Activated CD8-positive, alpha-beta memory T cell treated with anti-CD3 and anti-CD28 coated beads for 4 hours (primary cell): Measurements from ENCODE around the gene CCDC102A.

Experiments
- DNase-seq, 2 donors: peaks; one replicate each; pipeline ENCODE4 v3.0.0-alpha.2; 2020; ENCODE audit warnings: low read depth in 2 of 2

CCDC102A gene

GRCh38 chr16:57479205-57479975, 57.0 kb downstream of the CCDC102A start:
- no peak for DNase-seq

GRCh38 chr16:57478396-57479204, 57.8 kb downstream of the CCDC102A start:
- DNase-seq: no peak

- no peak for DNase-seq
Observed at GRCh38 chr16:57477531-57478202, 58.7 kb downstream of the CCDC102A start.

GRCh38 chr16:57476546-57477410, 59.6 kb downstream of the CCDC102A start:
- no peak for DNase-seq

GRCh38 chr16:57475711-57476339, 60.5 kb downstream of the CCDC102A start:
- DNase-seq: peak; percentile 31 to 36

GRCh38 chr16:57474671-57475661, 61.4 kb downstream of the CCDC102A start:
- no peak for DNase-seq

- DNase-seq: no peak
Observed at GRCh38 chr16:57473906-57474305, 62.5 kb downstream of the CCDC102A start.

- no peak for DNase-seq
Observed at GRCh38 chr16:57473176-57473840, 63.1 kb downstream of the CCDC102A start.

GRCh38 chr16:57472665-57473060, 63.7 kb downstream of the CCDC102A start:
- DNase-seq: no peak

- no peak for DNase-seq
Observed at GRCh38 chr16:57471852-57472664, 64.3 kb downstream of the CCDC102A start.

- no peak for DNase-seq
Observed at GRCh38 chr16:57471209-57471608, 65.2 kb downstream of the CCDC102A start.

- no peak for DNase-seq
Observed at GRCh38 chr16:57470711-57471110, 65.7 kb downstream of the CCDC102A start.

- no peak for DNase-seq
Observed at GRCh38 chr16:57469917-57470470, 66.4 kb downstream of the CCDC102A start.

- no peak for DNase-seq
Observed at GRCh38 chr16:57469046-57469445, 67.3 kb downstream of the CCDC102A start.

GRCh38 chr16:57468346-57468745, 68.0 kb downstream of the CCDC102A start:
- no peak for DNase-seq

GRCh38 chr16:57464523-57464922, 71.8 kb downstream of the CCDC102A start:
- no peak for DNase-seq

GRCh38 chr16:57462978-57463362, 73.4 kb downstream of the CCDC102A start:
- no peak for DNase-seq
